Activated T-cell treated with anti-CD3 and anti-CD28 coated beads, Interleukin-2, amount 50 U/mL, for 4 hours (primary cell): ENCODE measurements around the gene ARPC2. TPM values are rescaled to one million over a fixed set of nuclear protein-coding genes. Genes with fewer than 3 reads are reported as not detected.
A peak's percentile ranks its signal among the peaks of the same experiment; 100 is the strongest.

Experiments used
- ATAC-seq, 2 donors: fragments of 200-7000 bp; cut with Tn5 transposase; one replicate each; pipeline ENCODE4 v1.10.0; 2021
- DNase-seq: peaks from one replicate; pipeline ENCODE4 v3.0.0-alpha.2; 2020
- H3K27me3 Mint-ChIP-seq: one replicate; pipeline ENCODE4 v1.8.0; 2021; ENCODE audit warnings: low read depth, mixed read lengths
- H3K36me3 Mint-ChIP-seq: one replicate; pipeline ENCODE4 v1.8.0; 2022; ENCODE audit warnings: mixed read lengths; ENCODE audit not compliant: insufficient read depth
- H3K4me1 Mint-ChIP-seq: one replicate; pipeline ENCODE4 v1.8.0; 2021; ENCODE audit warnings: low read depth, mixed read lengths
- H3K4me3 Mint-ChIP-seq: one replicate; pipeline ENCODE4 v1.8.0; 2021; ENCODE audit warnings: mild to moderate bottlenecking, moderate library complexity, mixed read lengths
- H3K9me3 Mint-ChIP-seq: one replicate; pipeline ENCODE4 v1.8.0; 2021; ENCODE audit warnings: mixed read lengths
- total RNA-seq, 3 donors: library from RNA; stranded (reverse); gene quantifications; one replicate each; pipeline ENCODE4 v1.2.1, GENCODE V29; 2021

The ARPC2 gene
- total RNA-seq, 3 donors from 2014 or later = 381 to 396 (median 382) TPM

DNA sequence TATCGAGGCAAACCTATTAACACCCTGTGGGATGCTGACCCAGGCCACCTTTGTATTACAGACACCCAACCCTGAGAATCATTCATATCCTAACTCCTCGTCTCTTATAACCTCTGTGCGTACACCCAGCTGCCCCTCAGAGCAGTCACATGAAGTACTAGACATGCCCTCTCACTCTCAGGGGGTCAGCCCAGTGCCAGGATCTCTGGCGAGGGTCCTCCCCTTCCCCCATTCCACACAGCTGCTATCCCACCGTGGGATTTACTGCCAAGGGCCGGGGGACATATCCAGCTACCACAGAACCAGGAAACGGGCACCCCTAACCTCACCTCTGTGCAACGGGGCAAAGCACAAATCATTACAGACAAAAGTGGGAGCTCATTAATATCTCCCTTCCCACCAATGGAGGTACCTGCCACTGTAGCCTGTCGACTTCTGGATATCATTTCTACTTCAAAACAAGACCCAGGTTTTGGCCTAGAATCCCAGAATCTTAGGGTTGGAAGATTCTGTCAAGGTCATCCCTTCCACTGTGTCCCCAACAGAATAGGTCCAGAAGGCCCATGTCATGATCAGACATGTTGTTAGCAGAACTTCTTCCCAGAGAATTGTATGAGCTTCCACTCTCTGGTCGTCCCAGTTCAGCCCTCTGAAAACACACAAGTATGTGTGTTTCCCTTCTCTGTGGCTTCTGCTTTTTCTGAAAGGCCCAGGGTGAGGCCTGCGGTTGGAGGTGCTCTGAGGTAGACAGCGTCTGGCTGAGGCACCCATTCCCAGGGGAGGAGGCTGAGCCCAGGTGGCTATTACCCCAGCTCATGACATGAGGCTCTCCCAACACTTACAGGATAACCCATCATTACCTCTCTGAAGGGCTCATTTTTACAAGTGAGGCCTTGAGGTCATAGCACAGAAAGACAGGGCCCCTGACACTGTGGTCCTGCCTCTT lies 73.6 kb downstream of the ARPC2 start:
- H3K9me3 Mint-ChIP-seq = no peaks in the 10 kb centered on the region
- H3K4me3 Mint-ChIP-seq = peak overlapping the region; percentile 83
- no peaks in the 10 kb centered on the region for H3K36me3 Mint-ChIP-seq
- DNase-seq = peak; percentile 45
- H3K27me3 Mint-ChIP-seq = no peaks in the 10 kb centered on the region
- peaks cover 67% of the 10 kb centered on the region for H3K4me1 Mint-ChIP-seq
- ATAC-seq = no peak

DNA sequence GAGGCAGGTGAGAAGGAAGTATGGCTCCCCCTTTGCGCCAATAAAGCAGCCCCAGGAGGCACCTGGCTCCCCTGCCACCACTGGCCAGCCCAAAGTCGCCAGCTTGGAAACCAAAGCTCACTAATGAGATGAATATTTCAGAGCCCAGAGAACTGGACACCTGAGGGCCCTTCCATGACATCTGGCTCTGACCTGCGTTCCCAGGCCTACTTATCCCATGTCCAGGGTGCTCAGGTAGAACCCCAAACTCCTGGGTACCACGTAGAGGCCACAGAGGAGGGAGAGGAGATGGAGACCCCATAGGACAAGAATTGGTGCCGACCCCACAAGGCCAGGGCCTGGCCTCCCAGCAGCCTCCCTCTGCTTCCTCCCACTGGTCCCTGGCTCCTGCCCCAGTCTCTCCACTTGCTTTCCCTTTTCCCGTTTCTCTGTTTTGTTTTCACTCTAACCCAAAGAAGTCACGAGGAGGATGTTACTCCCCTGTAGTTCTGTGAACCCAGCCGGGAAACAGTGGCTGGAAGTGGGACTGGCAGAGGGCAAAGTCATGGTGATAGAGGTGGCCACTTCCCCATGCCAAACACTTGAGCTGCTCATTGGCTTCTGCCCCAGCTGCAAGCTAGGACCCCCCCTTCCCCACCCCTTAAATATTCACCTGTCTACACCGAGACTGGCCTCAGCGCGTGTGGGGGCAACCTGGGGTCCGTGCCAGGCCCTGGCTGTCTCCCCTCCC lies 74.5 kb downstream of the ARPC2 start:
- DNase-seq (no peak), ATAC-seq (peak; percentile 2)
- H3K4me3 Mint-ChIP-seq = peak overlapping the region; percentile 83
- H3K36me3 Mint-ChIP-seq = no peaks in the 10 kb centered on the region
- peaks cover 58% of the 10 kb centered on the region for H3K4me1 Mint-ChIP-seq
- H3K9me3 Mint-ChIP-seq = no peaks in the 10 kb centered on the region
- no peaks in the 10 kb centered on the region for H3K27me3 Mint-ChIP-seq

GRCh38 chr2:218292048-218293014 lies 75.3 kb downstream of the ARPC2 start, which contains the start of gene TMBIM1:
Gene TMBIM1, minus strand, starts transcription at chr2:218292503. Its CDS starts 10,362 bp downstream, at chr2:218282141.
- no peaks in the 10 kb centered on the region for H3K9me3 Mint-ChIP-seq
- H3K27me3 Mint-ChIP-seq = no peaks in the 10 kb centered on the region
- ATAC-seq (peak; percentile 93 to 94), DNase-seq (peak; percentile 75)
- peak within 1 kb of the TSS; percentile 83 for H3K4me3 Mint-ChIP-seq
- no peaks in the 10 kb centered on the region for H3K36me3 Mint-ChIP-seq
- H3K4me1 Mint-ChIP-seq = peaks cover 49% of the 10 kb centered on the region

DNA sequence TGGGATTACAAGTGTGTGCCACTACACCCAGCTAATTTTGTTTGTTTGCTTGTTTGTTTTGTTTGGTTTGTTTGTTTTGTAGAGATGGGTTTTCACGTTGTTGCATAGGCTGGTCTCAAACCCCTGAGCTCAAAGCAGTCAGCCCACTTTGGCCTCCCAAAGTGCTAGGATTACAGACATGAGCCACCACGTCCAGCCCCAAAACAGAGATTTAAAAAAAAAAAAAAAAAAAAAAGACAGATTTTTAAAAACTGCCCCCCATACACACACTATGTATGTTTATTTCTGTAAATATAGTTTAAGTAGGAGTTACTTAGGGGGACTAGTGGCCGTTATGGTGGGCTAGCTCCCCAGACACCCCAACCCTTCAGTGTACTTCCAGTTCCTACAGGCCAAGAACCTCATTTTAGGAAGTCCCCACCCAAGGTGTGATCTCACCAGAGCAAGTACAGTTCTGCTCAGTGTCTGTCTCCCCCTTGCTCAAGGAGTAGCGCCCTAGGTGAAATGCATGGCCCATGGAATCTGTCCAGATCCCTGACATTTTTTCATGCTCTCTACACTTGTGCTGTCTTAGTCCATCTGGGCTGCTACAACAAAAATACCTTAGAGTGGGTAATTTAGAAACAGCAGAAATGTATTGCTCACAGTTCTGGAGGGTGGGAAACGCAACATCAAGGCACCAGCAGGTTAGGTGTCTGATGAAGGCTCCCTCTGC lies 76.9 kb downstream of the ARPC2 start:
- ATAC-seq (no peak), DNase-seq (no peak)
- no peaks in the 10 kb centered on the region for H3K9me3 Mint-ChIP-seq
- H3K4me1 Mint-ChIP-seq = peaks cover 35% of the 10 kb centered on the region
- H3K4me3 Mint-ChIP-seq = no peak overlapping the region
- no peaks in the 10 kb centered on the region for H3K36me3 Mint-ChIP-seq
- no peaks in the 10 kb centered on the region for H3K27me3 Mint-ChIP-seq

GRCh38 chr2:218294430-218295022 lies 77.5 kb downstream of the ARPC2 start:
- H3K27me3 Mint-ChIP-seq = no peaks in the 10 kb centered on the region
- no peak overlapping the region for H3K4me3 Mint-ChIP-seq

GRCh38 chr2:218295029-218295428 lies 78.0 kb downstream of the ARPC2 start:
- Mint-ChIP-seq H3K9me3 (no peaks in the 10 kb centered on the region), H3K36me3 (no peaks in the 10 kb centered on the region), H3K27me3 (no peaks in the 10 kb centered on the region), H3K4me1 (peaks cover 24% of the 10 kb centered on the region), H3K4me3 (no peak overlapping the region)
- no peak for DNase-seq
- no peak for ATAC-seq

More at GRCh38 chr2:218294430-218295022, 77.5 kb downstream of the ARPC2 start:
- DNase-seq (no peak), ATAC-seq (no peak)
- no peaks in the 10 kb centered on the region for H3K36me3 Mint-ChIP-seq
- no peaks in the 10 kb centered on the region for H3K9me3 Mint-ChIP-seq
- H3K4me1 Mint-ChIP-seq = peaks cover 29% of the 10 kb centered on the region

DNA sequence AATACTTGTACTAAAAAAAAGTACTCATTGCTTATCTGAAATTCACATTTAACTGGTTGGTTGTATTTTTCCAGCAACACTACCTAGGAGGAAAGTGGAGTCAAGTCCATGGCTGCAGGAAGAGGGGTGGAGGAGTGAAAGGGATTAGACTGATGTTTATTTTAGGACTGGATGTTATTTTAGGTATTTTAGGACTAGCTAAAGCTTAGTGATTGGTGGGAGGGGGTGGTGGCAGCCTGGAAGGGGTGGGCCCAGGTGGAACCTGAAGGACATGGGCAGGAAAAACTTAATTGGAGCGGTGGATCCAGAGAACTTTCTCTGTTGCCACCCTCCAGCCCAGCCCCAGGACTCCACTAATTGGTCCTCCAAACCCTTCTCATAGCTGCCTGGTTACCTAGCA lies 79.2 kb downstream of the ARPC2 start:
- no peak for DNase-seq
- Mint-ChIP-seq H3K9me3 (no peaks in the 10 kb centered on the region), H3K36me3 (no peaks in the 10 kb centered on the region), H3K27me3 (no peaks in the 10 kb centered on the region), H3K4me3 (no peak overlapping the region), H3K4me1 (peaks cover 14% of the 10 kb centered on the region)
- no peak for ATAC-seq

- no peaks in the 10 kb centered on the region for H3K36me3 Mint-ChIP-seq
- no peaks in the 10 kb centered on the region for H3K27me3 Mint-ChIP-seq
- no peak for ATAC-seq
- H3K4me3 Mint-ChIP-seq = no peak overlapping the region
- DNase-seq = no peak
- H3K4me1 Mint-ChIP-seq = peaks cover 15% of the 10 kb centered on the region
- no peaks in the 10 kb centered on the region for H3K9me3 Mint-ChIP-seq
Measured at GRCh38 chr2:218296847-218297246, 79.9 kb downstream of the ARPC2 start.

DNA sequence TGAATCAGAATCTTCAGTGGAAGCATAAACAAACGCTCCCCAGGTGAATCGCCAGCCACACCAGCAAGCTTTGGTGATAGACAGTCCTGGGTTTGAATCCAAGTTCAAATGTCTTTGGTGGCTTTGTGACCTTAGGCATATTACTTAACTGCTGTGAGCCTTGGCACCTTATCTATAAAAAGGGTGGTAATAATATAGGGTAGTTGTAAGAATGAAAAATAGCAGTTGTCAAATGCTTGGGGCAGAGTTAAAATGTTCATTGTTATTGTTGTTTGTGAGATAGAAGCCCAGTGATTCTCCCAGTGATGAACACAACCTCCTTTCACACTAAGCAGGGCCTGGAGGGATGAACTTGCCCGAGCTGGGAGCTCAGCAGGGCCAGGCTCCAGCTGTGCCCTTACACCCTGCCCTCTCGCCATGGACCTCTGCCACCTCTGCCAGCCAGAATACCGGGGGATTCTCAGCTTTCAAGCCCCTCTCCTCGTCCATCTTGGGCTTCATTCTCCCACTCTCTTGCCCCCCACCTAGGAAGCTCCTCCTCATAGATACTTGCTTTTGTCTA lies 81.4 kb downstream of the ARPC2 start:
- DNase-seq = no peak
- Mint-ChIP-seq H3K4me1 (peaks cover 9% of the 10 kb centered on the region), H3K4me3 (no peak overlapping the region), H3K9me3 (no peaks in the 10 kb centered on the region), H3K36me3 (no peaks in the 10 kb centered on the region), H3K27me3 (no peaks in the 10 kb centered on the region)
- ATAC-seq = no peak

DNA sequence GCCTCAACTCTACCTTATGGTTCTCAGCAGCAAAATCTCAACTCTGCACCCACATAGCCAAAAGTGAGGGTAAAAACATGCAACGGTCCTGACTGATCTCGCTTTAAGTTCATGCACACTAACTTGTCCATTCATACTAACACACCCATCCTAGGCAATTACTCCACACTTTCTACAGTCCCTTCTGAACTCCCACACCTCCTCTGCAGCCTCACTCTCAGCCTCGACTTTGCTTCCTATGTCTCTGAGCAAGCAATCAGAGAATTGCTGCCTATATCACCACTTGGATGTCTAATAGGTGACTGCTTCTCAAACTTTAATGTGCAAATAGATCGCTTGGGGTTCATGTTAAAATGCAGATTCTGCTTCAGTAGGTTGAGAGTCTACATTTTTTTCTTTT lies 83.2 kb downstream of the ARPC2 start:
- ATAC-seq = no peak
- H3K27me3 Mint-ChIP-seq = no peaks in the 10 kb centered on the region
- H3K4me3 Mint-ChIP-seq = no peak overlapping the region

GRCh38 chr2:218301176-218301819 lies 84.3 kb downstream of the ARPC2 start:
- Mint-ChIP-seq H3K4me1 (peaks cover 4% of the 10 kb centered on the region), H3K27me3 (no peaks in the 10 kb centered on the region), H3K4me3 (no peak overlapping the region), H3K36me3 (no peaks in the 10 kb centered on the region), H3K9me3 (no peaks in the 10 kb centered on the region)
- DNase-seq = peak; percentile 87
- peak; percentile 86 to 90 for ATAC-seq

More for the DNA sequence above, 83.2 kb downstream of the ARPC2 start:
- Mint-ChIP-seq H3K9me3 (no peaks in the 10 kb centered on the region), H3K4me1 (peaks cover 4% of the 10 kb centered on the region), H3K36me3 (no peaks in the 10 kb centered on the region)
- no peak for DNase-seq
